Astrocyte (in vitro differentiated cells and primary cell): ENCODE measurements around the gene PIP4K2A. TPM values are rescaled to one million over a fixed set of nuclear protein-coding genes. Genes with fewer than 3 reads are reported as not detected.

Experiments
- DNase-seq: peaks from one replicate; pipeline ENCODE4 v3.0.0-alpha.2; 2010; ENCODE audit warnings: low read depth
- FAIRE-seq: peaks from 2 replicates; lab custom pipeline; 2011; peaks lifted over from hg19 to GRCh38; lab: Jason Lieb, UNC
- H2AFZ ChIP-seq: 2 replicates; pipeline ENCODE4 v1.6.0; 2012; ENCODE audit warnings: low read depth, low read length, inconsistent platforms
- H3K27ac ChIP-seq: 2 replicates; pipeline ENCODE4 v1.5.1; 2011; ENCODE audit warnings: low read depth, low read length, inconsistent platforms
- H3K27me3 ChIP-seq: 2 replicates; pipeline ENCODE4 v1.6.0; 2011; ENCODE audit warnings: low read length, inconsistent platforms; ENCODE audit not compliant: insufficient read depth
- H3K36me3 ChIP-seq: 2 replicates; pipeline ENCODE4 v1.5.1; 2011; ENCODE audit warnings: low read length, inconsistent platforms; ENCODE audit not compliant: insufficient read depth
- H3K4me1 ChIP-seq: 2 replicates; pipeline ENCODE4 v1.5.1; 2011; ENCODE audit warnings: low read length, inconsistent platforms; ENCODE audit not compliant: insufficient read depth
- H3K4me2 ChIP-seq: 2 replicates; pipeline ENCODE4 v1.6.0; 2012; ENCODE audit warnings: low read length, inconsistent platforms
- H3K4me3 ChIP-seq: 2 replicates; pipeline ENCODE4 v1.5.1; 2011; ENCODE audit warnings: low read depth, mild to moderate bottlenecking, low read length, inconsistent platforms; ENCODE audit not compliant: insufficient read depth
- H3K79me2 ChIP-seq: 2 replicates; pipeline ENCODE4 v1.6.0; 2012; ENCODE audit warnings: mild to moderate bottlenecking, low read length, inconsistent platforms; ENCODE audit not compliant: insufficient read depth
- H3K9ac ChIP-seq: 2 replicates; pipeline ENCODE4 v1.6.0; 2012; ENCODE audit warnings: mild to moderate bottlenecking, low read length, inconsistent platforms
- H3K9me3 ChIP-seq: 2 replicates; pipeline ENCODE4 v1.5.1; 2012; ENCODE audit warnings: low read depth, mild to moderate bottlenecking, low read length, inconsistent platforms; ENCODE audit not compliant: insufficient read depth
- H4K20me1 ChIP-seq: 2 replicates; pipeline ENCODE4 v1.6.0; 2012; ENCODE audit warnings: low read length, inconsistent platforms; ENCODE audit not compliant: insufficient read depth
- H3K27ac Mint-ChIP-seq: one replicate; pipeline ENCODE4 v1.8.0; 2021; ENCODE audit warnings: mild to moderate bottlenecking, mixed read lengths; ENCODE audit not compliant: unreplicated experiment
- H3K27me3 Mint-ChIP-seq: one replicate; pipeline ENCODE4 v1.8.0; 2021; ENCODE audit warnings: low read depth, mixed read lengths; ENCODE audit not compliant: unreplicated experiment
- H3K36me3 Mint-ChIP-seq: one replicate; pipeline ENCODE4 v1.8.0; 2021; ENCODE audit warnings: low read depth, mixed read lengths; ENCODE audit not compliant: unreplicated experiment
- H3K4me1 Mint-ChIP-seq: one replicate; pipeline ENCODE4 v1.8.0; 2021; ENCODE audit warnings: low read depth, mixed read lengths; ENCODE audit not compliant: unreplicated experiment
- H3K4me3 Mint-ChIP-seq: one replicate; pipeline ENCODE4 v1.8.0; 2021; ENCODE audit warnings: mild to moderate bottlenecking, moderate library complexity, mixed read lengths; ENCODE audit not compliant: unreplicated experiment
- H3K9me3 Mint-ChIP-seq: one replicate; pipeline ENCODE4 v1.8.0; 2021; ENCODE audit warnings: mild to moderate bottlenecking, mixed read lengths; ENCODE audit not compliant: unreplicated experiment
- EZH2 ChIP-seq: IDR thresholded peaks from 2 replicates; pipeline ENCODE4 v1.6.1; 2012; ENCODE audit warnings: mild to moderate bottlenecking, low read length, inconsistent platforms; ENCODE audit not compliant: insufficient read depth
- total RNA-seq: library from RNA; stranded (reverse); gene quantifications from 2 replicates; pipeline ENCODE4 v1.2.1, GENCODE V29; 2021
- TF ChIP-seq, protein P1 (sequence below): IDR thresholded peaks from 2 replicates; pipeline ENCODE4 v1.5.1; 2011; ENCODE audit warnings: low read depth, mild to moderate bottlenecking, inconsistent platforms, low read length, moderate library complexity; ENCODE audit not compliant: insufficient read depth

PIP4K2A gene
- total RNA-seq, 1 donor from 2014 or later = 36.8 TPM

DNA sequence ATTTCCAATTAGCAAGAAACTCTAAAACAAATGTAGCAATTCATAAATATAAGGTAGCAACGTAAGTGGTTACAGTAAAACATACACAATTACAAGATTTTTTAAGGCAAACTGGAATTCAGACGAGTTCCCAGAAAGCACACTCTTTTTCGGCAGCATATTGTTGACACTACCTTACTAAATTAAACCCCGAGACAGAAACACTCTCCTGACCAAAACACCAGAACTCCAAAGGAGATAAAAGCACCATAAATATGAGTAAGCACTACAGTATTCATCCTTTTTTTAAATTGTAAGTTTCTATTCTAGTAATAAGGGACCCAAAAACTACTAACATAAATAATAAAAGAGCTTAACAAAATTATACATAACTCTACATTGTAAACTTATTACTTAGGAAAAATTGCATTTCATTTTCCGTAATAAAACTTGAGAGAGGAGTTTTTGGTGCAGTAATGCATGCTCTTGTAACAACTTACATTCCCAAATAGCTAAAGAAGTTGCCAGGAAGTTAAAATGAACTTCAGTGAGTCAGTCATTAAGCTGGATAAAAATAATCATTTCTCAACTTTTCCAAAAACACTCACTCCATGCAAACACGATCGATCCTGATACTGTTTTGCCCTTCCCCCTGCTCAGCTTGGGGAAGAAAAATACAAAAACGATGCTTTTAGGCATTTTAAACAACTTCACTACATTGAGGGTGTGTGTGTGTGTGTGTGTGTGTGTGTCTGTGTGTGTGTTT is 2.0 kb downstream of the PIP4K2A start:
- peaks cover 1% of the 10 kb centered on the region for H3K9me3 Mint-ChIP-seq
- H3K79me2 ChIP-seq = peaks cover 67% of the 10 kb centered on the region
- peak; percentile 64 for DNase-seq
- peak overlapping the region; percentile 45 for H3K27ac ChIP-seq
- peak overlapping the region; percentile 87 for H3K4me3 Mint-ChIP-seq
- no peak for TF ChIP-seq EZH2
- TF ChIP-seq, protein P1, sequence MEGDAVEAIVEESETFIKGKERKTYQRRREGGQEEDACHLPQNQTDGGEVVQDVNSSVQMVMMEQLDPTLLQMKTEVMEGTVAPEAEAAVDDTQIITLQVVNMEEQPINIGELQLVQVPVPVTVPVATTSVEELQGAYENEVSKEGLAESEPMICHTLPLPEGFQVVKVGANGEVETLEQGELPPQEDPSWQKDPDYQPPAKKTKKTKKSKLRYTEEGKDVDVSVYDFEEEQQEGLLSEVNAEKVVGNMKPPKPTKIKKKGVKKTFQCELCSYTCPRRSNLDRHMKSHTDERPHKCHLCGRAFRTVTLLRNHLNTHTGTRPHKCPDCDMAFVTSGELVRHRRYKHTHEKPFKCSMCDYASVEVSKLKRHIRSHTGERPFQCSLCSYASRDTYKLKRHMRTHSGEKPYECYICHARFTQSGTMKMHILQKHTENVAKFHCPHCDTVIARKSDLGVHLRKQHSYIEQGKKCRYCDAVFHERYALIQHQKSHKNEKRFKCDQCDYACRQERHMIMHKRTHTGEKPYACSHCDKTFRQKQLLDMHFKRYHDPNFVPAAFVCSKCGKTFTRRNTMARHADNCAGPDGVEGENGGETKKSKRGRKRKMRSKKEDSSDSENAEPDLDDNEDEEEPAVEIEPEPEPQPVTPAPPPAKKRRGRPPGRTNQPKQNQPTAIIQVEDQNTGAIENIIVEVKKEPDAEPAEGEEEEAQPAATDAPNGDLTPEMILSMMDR = no peak
- no peaks in the 10 kb centered on the region for H3K36me3 Mint-ChIP-seq
- H3K4me2 ChIP-seq = peak overlapping the region; percentile 92
- peaks cover 15% of the 10 kb centered on the region for H3K4me1 ChIP-seq
- H3K4me1 Mint-ChIP-seq = peaks cover 15% of the 10 kb centered on the region
- no peaks in the 10 kb centered on the region for H3K9me3 ChIP-seq
- H3K9ac ChIP-seq = peak overlapping the region; percentile 77
- peak overlapping the region; percentile 92 for H3K4me3 ChIP-seq
- H3K27me3 Mint-ChIP-seq = no peaks in the 10 kb centered on the region
- H4K20me1 ChIP-seq = peaks cover 54% of the 10 kb centered on the region
- no peaks in the 10 kb centered on the region for H3K27me3 ChIP-seq
- FAIRE-seq = no peak
- H2AFZ ChIP-seq = peak overlapping the region; percentile 21
- peak overlapping the region; percentile 1 for H3K27ac Mint-ChIP-seq
- no peaks in the 10 kb centered on the region for H3K36me3 ChIP-seq

DNA sequence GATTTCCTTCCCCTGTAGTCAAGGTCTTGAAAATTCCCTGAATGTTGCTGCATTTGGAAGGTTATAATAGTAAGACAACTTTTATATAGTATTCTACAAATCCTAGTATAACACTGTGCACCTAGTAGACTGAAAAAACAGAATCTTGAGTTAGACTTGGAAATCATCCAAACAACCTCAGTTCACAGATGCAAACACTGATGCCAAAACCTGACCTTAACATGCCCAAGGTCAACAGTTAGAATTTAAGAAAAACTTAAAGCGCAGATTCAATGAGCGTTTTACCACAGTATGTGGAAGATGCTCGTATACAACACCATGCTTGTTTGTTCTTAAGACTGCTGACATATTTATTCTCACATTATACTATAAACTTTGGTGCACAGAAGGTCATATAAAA is 3.0 kb downstream of the PIP4K2A start:
- no peaks in the 10 kb centered on the region for H3K27me3 Mint-ChIP-seq
- no peak for TF ChIP-seq EZH2
- TF ChIP-seq, protein P1 = no peak
- Histone ChIP-seq H3K9me3 (no peaks in the 10 kb centered on the region), H3K4me2 (peak overlapping the region; percentile 21), H4K20me1 (peaks cover 63% of the 10 kb centered on the region), H3K79me2 (peaks cover 77% of the 10 kb centered on the region), H3K4me1 (peaks cover 15% of the 10 kb centered on the region), H3K27ac (no peak overlapping the region), H3K27me3 (no peaks in the 10 kb centered on the region), H3K9ac (no peak overlapping the region), H3K36me3 (no peaks in the 10 kb centered on the region), H3K4me3 (no peak overlapping the region), H2AFZ (no peak overlapping the region)
- peaks cover 15% of the 10 kb centered on the region for H3K4me1 Mint-ChIP-seq
- no peaks in the 10 kb centered on the region for H3K36me3 Mint-ChIP-seq
- peaks cover 1% of the 10 kb centered on the region for H3K9me3 Mint-ChIP-seq
- DNase-seq = no peak
- peak overlapping the region; percentile 1 for H3K4me3 Mint-ChIP-seq
- FAIRE-seq = no peak
- H3K27ac Mint-ChIP-seq = no peak overlapping the region
